A549 (cell line): ENCODE results near the gene CIPC.

Experiments used
- CBX8 ChIP-seq: fragments of 200-600 bp; sonication (generic); IDR thresholded peaks from 2 replicates; pipeline ENCODE4 v1.6.1; 2016
- CTCF ChIP-seq: fragments of >200 bp; sonication (Bioruptor Twin); formaldehyde crosslinking; IDR thresholded peaks from 3 replicates; pipeline ENCODE4 v1.5.1; 2016
- EP300 ChIP-seq, 2 experiments: fragments of >200 bp; sonication (Bioruptor Twin); formaldehyde crosslinking; IDR thresholded peaks; 2 replicates in 1 of 2; 3 replicates in 1 of 2; pipeline ENCODE4 v1.6.1; 2016 to 2017
- FOSB ChIP-seq: fragments of 250-450 bp; sonication (Bioruptor Pico); IDR thresholded peaks from 2 replicates; pipeline ENCODE4 v1.5.0; 2020; ENCODE audit warnings: mild to moderate bottlenecking, moderate library complexity
- FOSL2 ChIP-seq, 2 experiments: fragments of 450-650 bp in 1 of 2; fragments of >200 bp in 1 of 2; sonication (Bioruptor Twin) in 1 of 2; formaldehyde crosslinking; IDR thresholded peaks; 2 replicates each; pipeline versions ENCODE4 v1.5.0 to v1.6.1; 2016 to 2020; ENCODE audit warnings: mild to moderate bottlenecking in 1 of 2, moderate library complexity in 1 of 2
- MYC ChIP-seq: IDR thresholded peaks from 2 replicates; pipeline ENCODE4 v1.6.1; 2012; ENCODE audit warnings: mild to moderate bottlenecking, inconsistent platforms, low read length, improper control_type of control experiment, borderline replicate concordance
- POLR2A ChIP-seq: IDR thresholded peaks from 2 replicates; pipeline ENCODE4 v1.6.1; 2012; ENCODE audit warnings: mild to moderate bottlenecking, low read length
- RFX5 ChIP-seq: fragments of 450-650 bp; IDR thresholded peaks from 2 replicates; pipeline ENCODE4 v1.7.1; 2014; ENCODE audit warnings: antibody characterized with exemption, mild to moderate bottlenecking, moderate library complexity

GRCh38 chr14:77120771-77121743 lies 23.0 kb downstream of the CIPC start:
- TF ChIP-seq CBX8 (no peak), CTCF (no peak), FOSL2 (IDR thresholded peaks at IDR 0.05) (no peak), FOSL2 (CRISPR knock-in tag; IDR thresholded peaks at IDR 0.05) (no peak), POLR2A (no peak), EP300 (IDR thresholded peaks at IDR 0.05) (no peak), RFX5 (no peak), FOSB (CRISPR knock-in tag) (no peak), MYC (no peak)
